Endothelial cell of umbilical vein (primary cell): ENCODE data around the gene CGB3.
"Not testable (repeated sequence)": the region's sequence is repeated elsewhere in the genome, so short reads cannot be mapped to it uniquely, and the experiment has no call there.

Source experiments
- CTCF ChIP-seq, 2 donors: IDR thresholded peaks; 1 replicate in 1 of 2; 2 replicates in 1 of 2; pipeline ENCODE4 v1.5.1; 2011; ENCODE audit warnings: low read length in 2 of 2, mild to moderate bottlenecking in 2 of 2, moderate library complexity in 2 of 2, control low read depth in 1 of 2, inconsistent platforms in 1 of 2, low read depth in 1 of 2; ENCODE audit not compliant: insufficient read depth in 1 of 2; ENCODE audit errors: extremely low read depth in 1 of 2
- POLR2A ChIP-seq: IDR thresholded peaks from 2 replicates; pipeline ENCODE4 v1.6.1; 2012; ENCODE audit warnings: low read depth, mild to moderate bottlenecking, control low read depth, low read length
- POLR2AphosphoS5 ChIP-seq: IDR thresholded peaks from 2 replicates; pipeline ENCODE4 v1.6.1; 2012; ENCODE audit warnings: low read depth, mild to moderate bottlenecking, control low read depth, low read length, moderate library complexity; ENCODE audit not compliant: insufficient read depth

- not testable (repeated sequence) for TF ChIP-seq CTCF (IDR thresholded peaks at IDR 0.05; ENCODE audit: extremely low read depth in 1 of 2, insufficient read depth in 1 of 2, low read depth in 1 of 2, low read length in 2 of 2); POLR2AphosphoS5; POLR2A
Observed at GRCh38 chr19:49038557-49039276, 14.6 kb upstream of the CGB3 start.
